GDM1 (cell line): Measurements from ENCODE around the gene DDX39A.
A peak's percentile ranks its signal among the peaks of the same experiment; 100 is the strongest.
"Not testable (repeated sequence)": the region's sequence is repeated elsewhere in the genome, so short reads cannot be mapped to it uniquely, and the experiment has no call there.

Experiments
- DNase-seq: peaks from one replicate; lab custom pipeline; 2025; lab: John Stamatoyannopoulos, UW

DDX39A gene

DNA sequence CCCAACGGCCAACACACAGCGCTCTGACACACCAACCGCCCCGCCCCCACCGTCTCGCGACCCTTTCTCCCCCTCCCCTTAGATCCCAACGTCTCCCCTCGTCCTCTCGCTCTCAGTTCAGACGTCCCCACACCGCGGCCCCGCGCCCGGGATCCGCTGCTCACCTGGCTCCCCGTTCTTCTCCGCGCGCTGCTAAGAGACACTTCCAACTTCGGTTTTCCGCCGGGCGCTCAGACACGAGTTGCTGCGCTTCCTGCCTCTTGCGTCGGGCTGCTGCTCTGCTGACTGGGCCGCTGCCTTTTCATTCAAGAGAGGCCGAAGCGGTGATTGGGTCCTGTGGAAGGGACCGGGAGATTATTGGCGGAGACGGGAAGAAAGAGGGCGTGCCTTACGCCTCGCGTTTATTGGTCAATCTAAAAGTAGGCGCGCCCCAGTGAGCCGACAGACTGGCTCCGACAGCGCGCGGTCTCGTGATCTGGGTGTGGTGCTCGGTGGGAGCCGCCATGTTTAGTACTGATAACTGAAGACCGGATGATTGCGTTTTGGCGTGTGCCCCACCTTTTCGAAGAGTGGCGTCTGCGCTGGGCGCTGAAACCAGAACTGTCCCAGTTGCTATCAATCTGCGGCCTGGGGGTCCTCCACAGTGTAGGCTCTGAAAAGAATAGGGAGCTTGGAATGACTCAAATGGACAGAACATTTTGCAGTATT is at the start of gene DDX39A:
TSS of gene DDX39A (minus strand) at position 236 of the 708 bp plus-strand sequence. CDS start 6,121 bp downstream, outside the sequence.
- peak; percentile 99 for DNase-seq

GRCh38 chr19:14467816-14468215 is 48.7 kb upstream of the DDX39A start:
- DNase-seq, result no peak

DNA sequence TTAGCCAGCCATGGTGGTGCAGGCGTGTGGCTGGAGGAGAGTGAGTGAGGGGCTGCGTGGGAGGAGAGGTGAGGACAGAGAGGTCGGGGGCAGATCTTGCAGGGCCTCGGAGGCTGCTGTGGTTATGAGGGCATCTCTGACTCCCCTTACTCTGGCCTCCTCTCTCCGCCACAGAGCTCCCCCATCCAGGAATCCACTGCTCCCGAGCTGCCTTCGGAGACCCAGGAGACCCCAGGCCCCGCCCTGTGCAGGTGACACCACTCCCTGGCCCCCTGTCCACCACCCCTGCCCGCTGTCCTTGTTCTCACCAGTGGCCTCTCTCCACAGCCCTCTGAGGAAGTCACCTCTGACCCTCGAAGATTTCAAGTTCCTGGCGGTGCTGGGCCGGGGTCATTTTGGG is 48.2 kb upstream of the DDX39A start:
- no peak for DNase-seq

DNA sequence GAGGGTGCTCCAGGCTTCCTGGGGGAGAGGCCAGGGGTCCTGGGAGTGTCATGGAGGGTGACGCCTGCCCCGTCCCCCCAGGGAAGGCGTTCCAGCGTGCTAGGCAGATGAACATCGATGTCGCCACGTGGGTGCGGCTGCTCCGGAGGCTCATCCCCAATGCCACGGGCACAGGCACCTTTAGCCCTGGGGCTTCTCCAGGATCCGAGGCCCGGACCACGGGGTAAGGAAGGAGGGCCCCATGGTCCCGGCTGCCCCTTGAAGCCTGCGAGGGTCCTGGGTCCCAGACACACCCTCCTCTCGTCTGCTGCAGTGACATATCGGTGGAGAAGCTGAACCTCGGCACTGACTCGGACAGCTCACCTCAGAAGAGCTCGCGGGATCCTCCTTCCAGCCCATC is 44.6 kb upstream of the DDX39A start:
- DNase-seq, result no peak

DNA sequence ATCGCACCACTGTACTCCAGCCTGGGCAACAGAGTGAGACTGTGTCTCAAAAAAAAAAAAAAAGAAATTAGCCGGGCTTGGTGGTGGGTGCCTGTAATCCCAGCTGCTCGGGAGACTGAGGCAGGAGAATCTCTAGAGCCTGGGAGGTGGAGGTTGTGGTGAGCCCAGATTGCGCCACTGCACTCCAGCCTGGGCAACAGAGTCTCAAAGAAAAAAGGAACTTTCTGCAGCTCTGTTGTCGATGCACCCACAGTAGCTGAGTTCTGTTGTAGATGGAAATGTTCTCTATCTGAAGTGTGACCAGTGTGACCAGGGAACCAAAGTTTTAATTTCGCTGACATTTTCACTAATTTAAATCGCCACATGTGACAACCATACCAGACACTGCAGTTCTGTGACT is 43.3 kb upstream of the DDX39A start:
- DNase-seq, result not testable (repeated sequence)

DNA sequence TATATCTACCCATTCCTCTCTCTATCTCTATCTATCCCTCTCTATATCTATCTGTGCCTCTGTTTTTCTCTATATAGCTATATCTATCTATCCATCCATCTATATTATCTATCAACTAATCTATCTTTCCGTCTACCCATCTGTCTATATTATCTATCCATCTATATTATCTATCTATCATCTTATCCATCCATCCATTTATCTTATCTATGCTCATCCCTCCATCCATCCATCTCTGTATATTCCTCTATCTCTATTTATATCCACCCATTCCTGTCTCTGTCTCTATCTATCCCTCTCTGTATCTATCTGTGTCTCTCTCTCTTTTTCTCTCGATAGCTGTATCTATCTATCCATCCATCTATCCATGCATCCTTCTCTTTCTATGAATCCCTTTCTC is 41.8 kb upstream of the DDX39A start:
- DNase-seq, result no peak

GRCh38 chr19:14459703-14460102 is 40.6 kb upstream of the DDX39A start:
- no peak for DNase-seq

DNA sequence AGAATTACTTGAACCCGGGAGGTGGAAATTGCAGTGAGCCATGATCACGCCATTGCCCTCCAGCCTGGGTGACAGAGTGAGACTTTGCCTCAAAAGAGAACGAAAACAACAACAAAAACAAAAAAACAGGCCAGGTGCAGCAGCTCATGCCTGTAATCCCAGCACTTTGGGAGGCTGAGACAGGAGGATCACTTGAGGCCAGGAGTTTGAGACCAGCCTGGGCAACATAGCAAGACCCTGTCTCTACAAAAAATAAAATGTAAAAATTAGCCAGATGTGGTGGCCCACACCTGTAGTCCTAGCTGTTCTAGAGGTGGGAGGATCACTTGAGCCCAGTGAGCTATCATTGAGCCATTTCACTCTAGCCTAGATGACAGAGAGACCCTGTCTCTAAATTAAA is 33.2 kb upstream of the DDX39A start:
- not testable (repeated sequence) for DNase-seq

DNA sequence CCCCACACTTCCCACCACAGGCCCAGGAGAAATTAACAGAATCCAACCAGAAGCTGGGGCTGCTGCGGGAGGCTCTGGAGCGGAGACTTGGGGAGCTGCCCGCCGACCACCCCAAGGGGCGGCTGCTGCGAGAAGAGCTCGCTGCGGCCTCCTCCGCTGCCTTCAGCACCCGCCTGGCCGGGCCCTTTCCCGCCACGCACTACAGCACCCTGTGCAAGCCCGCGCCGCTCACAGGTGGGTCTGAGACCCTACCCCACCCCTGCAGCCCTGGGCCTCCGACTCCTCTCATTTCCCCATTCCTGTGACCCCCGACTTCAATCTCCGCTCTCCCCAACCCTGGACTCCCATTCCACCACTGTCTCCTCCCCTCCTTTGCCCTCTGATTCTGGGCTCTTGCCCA is 31.7 kb upstream of the DDX39A start:
- no peak for DNase-seq

- peak; percentile 60 for DNase-seq
Observed at GRCh38 chr19:14450168-14450874, 31.2 kb upstream of the DDX39A start.

DNA sequence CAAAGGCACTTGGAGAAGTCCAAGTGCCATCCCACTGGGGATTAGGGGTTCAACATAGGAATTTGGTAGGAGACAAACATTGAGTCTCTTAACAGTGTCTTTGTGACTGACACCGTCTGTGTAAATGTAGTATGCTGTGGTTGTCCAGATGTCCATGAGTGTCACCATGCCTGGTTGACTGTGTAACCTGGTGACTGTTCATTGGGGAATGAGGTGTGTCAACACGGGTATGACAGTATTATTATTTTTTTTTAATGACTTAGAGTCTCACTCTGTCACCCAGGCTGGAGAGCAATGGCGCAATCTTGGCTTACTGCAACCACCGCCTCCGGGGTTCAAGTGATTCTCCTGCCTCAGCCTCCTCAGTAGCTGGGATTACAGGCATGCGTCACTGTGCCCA is 30.2 kb upstream of the DDX39A start:
- no peak for DNase-seq

GRCh38 chr19:14446336-14447036 is 27.3 kb upstream of the DDX39A start:
- DNase-seq, result no peak

DNA sequence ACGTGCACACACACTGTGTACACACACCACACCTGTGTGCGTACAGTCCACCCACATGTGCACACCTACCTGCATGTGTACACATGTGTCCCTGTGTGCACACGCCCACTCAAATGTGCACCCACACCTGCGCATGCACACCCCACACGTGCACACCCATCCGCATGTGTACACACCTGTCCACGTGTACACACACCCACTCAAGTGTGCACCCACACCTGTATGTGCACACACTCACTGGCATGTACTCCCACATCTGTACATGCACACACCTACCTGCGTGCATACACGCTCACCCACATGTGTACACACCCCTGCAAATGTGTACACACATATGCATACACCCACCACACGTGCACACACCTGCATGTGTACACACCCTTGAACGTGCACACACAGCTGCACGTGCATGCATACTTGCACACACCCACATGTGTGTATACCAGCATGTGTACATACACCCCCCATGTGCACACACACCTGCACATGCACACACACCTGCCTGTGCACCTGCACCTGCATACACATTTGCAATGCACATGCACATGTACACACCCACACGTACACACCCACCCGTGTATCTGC is 24.6 kb upstream of the DDX39A start:
- DNase-seq, result no peak

- no peak for DNase-seq
Observed at GRCh38 chr19:14442891-14443631, 23.9 kb upstream of the DDX39A start.

- DNase-seq, result no peak
Observed at GRCh38 chr19:14441041-14441938, 22.1 kb upstream of the DDX39A start.

GRCh38 chr19:14440049-14440448 is 20.9 kb upstream of the DDX39A start:
- DNase-seq, result peak; percentile 89

- DNase-seq, result peak; percentile 13
Observed at GRCh38 chr19:14439014-14439413, 19.9 kb upstream of the DDX39A start.

DNA sequence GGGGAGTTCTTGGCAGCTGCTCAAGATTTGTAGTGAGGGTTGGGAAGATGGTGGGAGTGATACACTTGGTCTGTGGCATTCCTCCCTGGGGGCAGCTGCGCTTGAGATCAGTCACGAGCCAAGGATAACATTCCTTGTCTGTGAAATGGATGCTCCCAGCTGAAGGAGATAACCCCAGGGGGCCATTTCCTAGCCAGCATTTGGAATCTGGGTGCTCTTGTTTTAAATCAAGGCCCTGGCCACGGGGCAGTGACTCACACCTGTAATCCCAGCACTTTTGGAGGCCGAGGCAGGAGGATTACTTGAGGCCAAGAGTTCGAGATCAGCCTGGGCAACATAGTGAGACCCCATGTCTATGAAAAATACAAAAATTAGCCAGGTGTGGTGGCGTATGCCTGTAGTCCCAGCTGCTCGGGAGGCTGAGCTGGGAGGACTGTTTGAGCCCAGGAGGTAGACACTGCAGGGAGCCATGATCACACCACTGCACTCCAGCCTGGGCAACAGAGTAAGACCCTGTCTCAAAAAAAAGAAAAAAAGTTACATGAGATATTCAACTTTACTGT is 18.5 kb upstream of the DDX39A start:
- DNase-seq, result no peak

DNA sequence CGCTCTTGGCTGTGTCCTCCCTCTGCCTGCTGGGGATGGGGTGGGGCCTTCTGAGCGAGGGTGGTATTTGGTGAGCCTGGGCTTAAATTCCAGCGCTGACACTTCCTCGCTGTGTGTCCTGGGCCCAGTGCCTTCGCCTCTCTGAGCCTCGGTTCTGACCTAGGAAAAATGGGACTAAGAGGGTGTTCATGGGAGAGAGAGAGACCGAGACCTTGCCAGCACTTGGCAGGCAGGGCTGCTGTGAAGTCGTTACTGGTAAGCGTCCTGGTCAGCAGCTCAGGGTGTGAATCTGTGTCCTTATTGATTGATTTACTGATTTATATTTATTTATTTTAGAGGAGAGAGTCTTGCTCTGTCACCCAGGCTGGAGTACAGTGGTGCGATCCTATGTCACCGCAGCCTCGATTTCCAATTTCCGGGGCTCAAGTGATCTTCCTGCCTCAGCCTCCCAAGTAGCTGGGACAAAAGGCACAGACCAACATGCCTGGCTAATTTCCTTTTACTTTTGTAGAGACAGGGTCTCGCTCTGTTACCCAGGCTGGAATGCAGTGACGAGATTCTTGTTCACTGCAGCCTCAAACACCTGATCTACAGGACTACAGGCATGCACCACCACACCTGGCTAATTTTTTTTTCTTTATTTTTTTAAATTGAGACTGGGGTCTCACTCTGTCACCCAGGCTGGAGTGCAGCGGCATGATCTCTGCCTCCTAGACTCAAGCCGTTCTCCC is 16.3 kb upstream of the DDX39A start:
- DNase-seq, result no peak
